Neuronal stem cell (in vitro differentiated cells): ENCODE results near the gene NUP160.
"Not testable (repeated sequence)": the region's sequence is repeated elsewhere in the genome, so short reads cannot be mapped to it uniquely, and the experiment has no call there.

Source experiments
- DNase-seq: peaks from one replicate; pipeline ENCODE4 v3.0.0-alpha.2; 2013; ENCODE audit warnings: low spot score
- H2AFZ ChIP-seq: one replicate; pipeline ENCODE4 v1.6.1; 2013; ENCODE audit warnings: mild to moderate bottlenecking, low read length, inconsistent platforms
- H2AK5ac ChIP-seq: 2 replicates; pipeline ENCODE4 v1.6.1; 2013; ENCODE audit warnings: low read depth, mild to moderate bottlenecking, inconsistent platforms, low read length, moderate library complexity, mixed read lengths
- H2BK120ac ChIP-seq: 2 replicates; pipeline ENCODE4 v1.6.1; 2013; ENCODE audit warnings: low read depth, mild to moderate bottlenecking, inconsistent platforms, low read length, moderate library complexity, mixed read lengths
- H2BK12ac ChIP-seq: one replicate; pipeline ENCODE4 v1.6.1; 2013; ENCODE audit warnings: low read length, inconsistent platforms
- H2BK15ac ChIP-seq: 2 replicates; pipeline ENCODE4 v1.6.1; 2013; ENCODE audit warnings: mild to moderate bottlenecking, low read length, inconsistent platforms, mixed read lengths
- H2BK5ac ChIP-seq: one replicate; pipeline ENCODE4 v1.6.1; 2013; ENCODE audit warnings: inconsistent platforms, mild to moderate bottlenecking, low read length, moderate library complexity
- H3K14ac ChIP-seq: one replicate; pipeline ENCODE4 v1.6.1; 2013; ENCODE audit warnings: low read length, inconsistent platforms
- H3K18ac ChIP-seq: 2 replicates; pipeline ENCODE4 v1.6.1; 2013; ENCODE audit warnings: low read length, inconsistent platforms
- H3K23ac ChIP-seq: 2 replicates; pipeline ENCODE4 v1.6.1; 2013; ENCODE audit warnings: low read depth, mild to moderate bottlenecking, mixed read lengths, low read length, inconsistent platforms; ENCODE audit not compliant: poor library complexity
- H3K27ac ChIP-seq: replicated peaks from 3 replicates; pipeline ENCODE4 v1.5.1; 2013; ENCODE audit warnings: low read length, inconsistent platforms
- H3K27me3 ChIP-seq, 3 experiments: 2 replicates each; pipeline ENCODE4 v1.6.1; 2013; ENCODE audit warnings: low read length in 3 of 3, mild to moderate bottlenecking in 2 of 3, inconsistent platforms in 1 of 3, low read depth in 1 of 3, mixed read lengths in 1 of 3, moderate library complexity in 1 of 3; ENCODE audit not compliant: control insufficient read depth in 3 of 3, insufficient read depth in 3 of 3
- H3K36me3 ChIP-seq, 2 donors: replicated peaks in 1 of 2; 2 replicates each; pipeline ENCODE4 v1.6.1; 2013; ENCODE audit warnings: low read length in 2 of 2; ENCODE audit not compliant: control insufficient read depth in 2 of 2, insufficient read depth in 2 of 2
- H3K4ac ChIP-seq: 2 replicates; pipeline ENCODE4 v1.6.1; 2013; ENCODE audit warnings: inconsistent platforms, mild to moderate bottlenecking, low read length, moderate library complexity
- H3K4me1 ChIP-seq, 2 donors: 1 replicate in 1 of 2; 2 replicates in 1 of 2; pipeline ENCODE4 v1.6.1; 2013; ENCODE audit warnings: low read length in 2 of 2, low read depth in 1 of 2; ENCODE audit not compliant: control insufficient read depth in 2 of 2, insufficient read depth in 1 of 2
- H3K4me2 ChIP-seq: one replicate; pipeline ENCODE4 v1.6.1; 2013; ENCODE audit warnings: mild to moderate bottlenecking, low read length, inconsistent platforms; ENCODE audit not compliant: insufficient read depth, poor library complexity, severe bottlenecking
- H3K4me3 ChIP-seq, 2 donors: 2 replicates each; pipeline ENCODE4 v1.5.1; 2013; ENCODE audit warnings: low read length in 2 of 2, mild to moderate bottlenecking in 2 of 2, inconsistent platforms in 1 of 2, moderate library complexity in 1 of 2
- H3K79me1 ChIP-seq: one replicate; pipeline ENCODE4 v1.6.1; 2013; ENCODE audit warnings: low read depth, mild to moderate bottlenecking, inconsistent platforms, low read length, moderate library complexity
- H3K9ac ChIP-seq: one replicate; pipeline ENCODE4 v1.6.1; 2013; ENCODE audit warnings: mild to moderate bottlenecking, low read depth, low read length, inconsistent platforms; ENCODE audit not compliant: poor library complexity
- H3K9me3 ChIP-seq, 2 donors: replicated peaks in 1 of 2; 2 replicates each; pipeline versions ENCODE3 to v1.6.1; 2013; ENCODE audit warnings: low read length in 2 of 2, mild to moderate bottlenecking in 2 of 2, inconsistent platforms in 1 of 2, low read depth in 1 of 2, mixed read lengths in 1 of 2, moderate library complexity in 1 of 2; ENCODE audit not compliant: control insufficient read depth in 2 of 2, insufficient read depth in 1 of 2
- H4K8ac ChIP-seq: one replicate; pipeline ENCODE4 v1.6.1; 2013; ENCODE audit warnings: low read depth, mild to moderate bottlenecking, inconsistent platforms, low read length, moderate library complexity
- H4K91ac ChIP-seq: one replicate; pipeline ENCODE4 v1.6.1; 2013; ENCODE audit warnings: low read length, low read depth, mild to moderate bottlenecking, inconsistent platforms; ENCODE audit not compliant: poor library complexity
- WGBS, 2 donors: extraction: QIAGEN DNeasy Blood & Tissue Kit; methylation state at CpG; one replicate each; pipeline ENCODE4 v1.1.7; 2013; ENCODE audit warnings: missing lambda C conversion rate in 2 of 2, mixed read lengths in 1 of 2; ENCODE audit not compliant: insufficient read length in 2 of 2, insufficient replicate concordance in 1 of 2; ENCODE audit errors: extremely low coverage in 2 of 2; 5-methylcytosine and 5-hydroxymethylcytosine counted together

NUP160 gene

GRCh38 chr11:47842749-47843148 is 5.4 kb downstream of the NUP160 start:
- Histone ChIP-seq H3K36me3 (peaks cover 38 to 91% of the 10 kb centered on the region in 2 donors), H4K91ac (no peak overlapping the region)

GRCh38 chr11:47837929-47838328 is 10.2 kb downstream of the NUP160 start:
- H2AFZ ChIP-seq: no peak overlapping the region
- no peak overlapping the region for H3K18ac ChIP-seq
- H2BK120ac ChIP-seq: no peak overlapping the region
- H4K8ac ChIP-seq: no peak overlapping the region
- no peak overlapping the region for H3K4me2 ChIP-seq
- H3K36me3 ChIP-seq: peaks cover 47 to 97% of the 10 kb centered on the region in 2 donors
- no peak overlapping the region for H3K4me3 ChIP-seq
- no peak overlapping the region for H2BK12ac ChIP-seq
- H3K4ac ChIP-seq: no peak overlapping the region
- H3K14ac ChIP-seq: no peak overlapping the region
- DNase-seq: no peak
- H3K9ac ChIP-seq: no peak overlapping the region
- H3K79me1 ChIP-seq: peaks cover 6% of the 10 kb centered on the region
- H3K23ac ChIP-seq: no peak overlapping the region
- H3K4me1 ChIP-seq: no peaks in the 10 kb centered on the region
- H3K27me3 ChIP-seq: no peaks in the 10 kb centered on the region
- no peak overlapping the region for H4K91ac ChIP-seq
- H2BK15ac ChIP-seq: no peak overlapping the region
- no peak overlapping the region for H2BK5ac ChIP-seq
- no peak overlapping the region for H3K27ac ChIP-seq
- no peak overlapping the region for H2AK5ac ChIP-seq
- H3K9me3 ChIP-seq: no peaks in the 10 kb centered on the region

More at GRCh38 chr11:47842749-47843148, 5.4 kb downstream of the NUP160 start:
- Histone ChIP-seq H3K4me1 (peaks cover 3 to 6% of the 10 kb centered on the region in 2 donors), H3K14ac (no peak overlapping the region), H3K4ac (no peak overlapping the region), H3K4me3 (no peak overlapping the region), H2AFZ (no peak overlapping the region), H3K27me3 (no peaks in the 10 kb centered on the region), H3K23ac (no peak overlapping the region), H4K8ac (no peak overlapping the region), H3K79me1 (peaks cover 13% of the 10 kb centered on the region), H2AK5ac (no peak overlapping the region), H2BK15ac (no peak overlapping the region), H2BK12ac (no peak overlapping the region), H3K18ac (no peak overlapping the region), H3K9ac (no peak overlapping the region), H2BK5ac (no peak overlapping the region), H3K27ac (no peak overlapping the region), H3K4me2 (no peak overlapping the region), H3K9me3 (no peaks in the 10 kb centered on the region), H2BK120ac (no peak overlapping the region)
- no peak for DNase-seq
- no CpG with 5 or more reads among the region's 4 CpGs for WGBS, 2 donors

- no peak overlapping the region for H4K91ac ChIP-seq
- no peak overlapping the region for H3K23ac ChIP-seq
- DNase-seq: no peak
- H3K27ac ChIP-seq: no peak overlapping the region
- H3K27me3 ChIP-seq: no peaks in the 10 kb centered on the region
- no peaks in the 10 kb centered on the region for H3K9me3 ChIP-seq
- H3K4me2 ChIP-seq: no peak overlapping the region
- H2BK12ac ChIP-seq: no peak overlapping the region
- H2BK5ac ChIP-seq: no peak overlapping the region
- H3K4me1 ChIP-seq: no peaks in the 10 kb centered on the region
- H3K9ac ChIP-seq: no peak overlapping the region
- H2AFZ ChIP-seq: no peak overlapping the region
- peaks cover 1% of the 10 kb centered on the region for H3K79me1 ChIP-seq
- H2BK15ac ChIP-seq: no peak overlapping the region
- peaks cover 46 to 97% of the 10 kb centered on the region in 2 donors for H3K36me3 ChIP-seq
- no peak overlapping the region for H2BK120ac ChIP-seq
- no peak overlapping the region for H4K8ac ChIP-seq
- H3K4me3 ChIP-seq: no peak overlapping the region
- no CpG with 5 or more reads among the region's 6 CpGs for WGBS, 2 donors
- H3K14ac ChIP-seq: no peak overlapping the region
- H3K18ac ChIP-seq: no peak overlapping the region
- no peak overlapping the region for H2AK5ac ChIP-seq
- no peak overlapping the region for H3K4ac ChIP-seq
Measured at GRCh38 chr11:47837292-47837691, 10.9 kb downstream of the NUP160 start.

- H3K18ac ChIP-seq: not testable (repeated sequence)
Measured at GRCh38 chr11:47830013-47830412, 18.1 kb downstream of the NUP160 start.

More at GRCh38 chr11:47830013-47830412, 18.1 kb downstream of the NUP160 start:
- not testable (repeated sequence) for H3K27ac ChIP-seq, H3K27me3 ChIP-seq, H2AK5ac ChIP-seq, H2BK15ac ChIP-seq, H3K4ac ChIP-seq, H2BK5ac ChIP-seq, H4K8ac ChIP-seq, H2BK120ac ChIP-seq, H2AFZ ChIP-seq, H3K14ac ChIP-seq, H3K9me3 ChIP-seq, H4K91ac ChIP-seq, H3K4me3 ChIP-seq, H3K23ac ChIP-seq, DNase-seq, H3K9ac ChIP-seq, H3K4me1 ChIP-seq, H3K79me1 ChIP-seq, H3K4me2 ChIP-seq, H2BK12ac ChIP-seq
- H3K36me3 ChIP-seq: peaks cover 26 to 95% of the 10 kb centered on the region in 2 donors
- WGBS, 2 donors: no CpG with 5 or more reads among the region's 1 CpG
